Thyroid gland (tissue), 4 donors: ENCODE results near the gene SLC43A3.

Experiments
- CTCF ChIP-seq, 6 experiments: fragments of 200-600 bp in 3 of 6; fragments of 450-650 bp in 3 of 6; sonication (generic) in 3 of 6; IDR thresholded peaks; one replicate each; pipeline ENCODE4 v1.5.1; 2016 to 2019; ENCODE audit warnings: antibody characterized with exemption in 6 of 6, mild to moderate bottlenecking in 2 of 6, inconsistent platforms in 1 of 6, moderate library complexity in 1 of 6
- POLR2A ChIP-seq, 2 donors: fragments of 450-650 bp; IDR thresholded peaks; one replicate each; pipeline ENCODE4 v1.6.1; 2017; ENCODE audit warnings: antibody characterized with exemption in 2 of 2, mild to moderate bottlenecking in 2 of 2, moderate library complexity in 1 of 2

- TF ChIP-seq CTCF (IDR thresholded peaks at IDR 0.05) (no peak), POLR2A (IDR thresholded peaks at IDR 0.05) (no peak)
Measured at GRCh38 chr11:57377107-57377506, 49.8 kb downstream of the SLC43A3 start.
